Measurements from ENCODE around the gene PCNT.

The PCNT gene

GRCh38 chr21:46377789-46378188 lies 53.8 kb downstream of the PCNT start:
- Histone ChIP-seq H3K36me3 (ENCODE audit: control insufficient read depth, low read depth, low read length) (no peaks in the 10 kb centered on the region), H3K4me3 (ENCODE audit: low read length) (no peak overlapping the region), H3K27ac (ENCODE audit: low read length) (no peak overlapping the region), H3K9ac (ENCODE audit: low read length) (no peak overlapping the region), H3K9me3 (ENCODE audit: control insufficient read depth, low read depth, low read length) (no peaks in the 10 kb centered on the region), H3K27me3 (ENCODE audit: control insufficient read depth, insufficient read depth, low read length) (no peaks in the 10 kb centered on the region), H3K4me1 (ENCODE audit: control insufficient read depth, low read depth, low read length) (peaks cover 7% of the 10 kb centered on the region)

DNA sequence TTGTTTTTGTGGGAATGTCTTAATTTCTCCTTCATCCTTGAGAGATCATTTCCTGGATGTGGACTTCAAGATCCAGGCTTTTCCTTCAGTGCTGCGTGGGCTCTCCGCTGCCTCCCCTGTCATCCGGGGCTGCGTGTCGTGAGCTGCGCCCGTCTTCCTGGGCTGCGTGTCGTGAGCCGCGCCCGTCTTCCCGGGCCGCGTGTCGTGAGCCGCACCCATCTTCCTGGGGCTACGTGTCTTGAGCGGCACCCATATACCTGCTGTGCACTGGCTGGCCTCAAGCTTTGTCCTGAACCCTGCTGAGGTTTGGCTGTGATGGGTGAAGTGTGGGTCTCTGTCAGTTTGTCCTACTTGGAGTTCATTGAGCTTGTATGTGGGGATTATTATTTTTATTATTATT lies 55.1 kb downstream of the PCNT start:
- Histone ChIP-seq H3K9ac (ENCODE audit: low read length) (no peak overlapping the region), H3K4me1 (ENCODE audit: control insufficient read depth, low read depth, low read length) (peaks cover 7% of the 10 kb centered on the region), H3K27ac (ENCODE audit: low read length) (no peak overlapping the region), H3K27me3 (ENCODE audit: control insufficient read depth, insufficient read depth, low read length) (no peaks in the 10 kb centered on the region), H3K9me3 (ENCODE audit: control insufficient read depth, low read depth, low read length) (no peaks in the 10 kb centered on the region), H3K36me3 (ENCODE audit: control insufficient read depth, low read depth, low read length) (no peaks in the 10 kb centered on the region), H3K4me3 (ENCODE audit: low read length) (no peak overlapping the region)

GRCh38 chr21:46379691-46380090 lies 55.7 kb downstream of the PCNT start:
- Histone ChIP-seq H3K36me3 (ENCODE audit: control insufficient read depth, low read depth, low read length) (peaks cover 5% of the 10 kb centered on the region), H3K9ac (ENCODE audit: low read length) (no peak overlapping the region), H3K27ac (ENCODE audit: low read length) (no peak overlapping the region), H3K9me3 (ENCODE audit: control insufficient read depth, low read depth, low read length) (no peaks in the 10 kb centered on the region), H3K27me3 (ENCODE audit: control insufficient read depth, insufficient read depth, low read length) (no peaks in the 10 kb centered on the region), H3K4me1 (ENCODE audit: control insufficient read depth, low read depth, low read length) (peaks cover 7% of the 10 kb centered on the region), H3K4me3 (ENCODE audit: low read length) (no peak overlapping the region)

DNA sequence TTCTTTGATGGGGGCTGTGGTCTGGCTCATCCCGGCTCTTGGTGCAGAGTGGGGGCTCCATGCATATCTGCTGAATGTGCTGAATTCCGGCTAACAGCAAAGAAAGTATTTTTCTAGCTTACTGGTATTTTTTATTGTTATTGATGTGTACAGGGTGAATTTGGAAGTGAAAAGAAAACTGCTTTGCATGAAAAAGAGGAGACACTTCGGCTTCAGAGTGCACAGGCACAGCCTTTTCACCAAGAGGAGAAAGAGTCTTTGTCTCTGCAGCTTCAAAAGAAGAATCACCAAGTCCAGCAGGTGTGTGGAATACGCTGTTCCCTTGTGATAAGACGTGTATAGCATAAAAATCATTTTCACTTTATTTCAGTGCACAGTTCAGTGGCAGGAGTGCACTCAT lies 57.6 kb downstream of the PCNT start:
- H3K4me1 ChIP-seq (ENCODE audit: control insufficient read depth, low read depth, low read length), result peaks cover 7% of the 10 kb centered on the region
- no peak overlapping the region for H3K27ac ChIP-seq (ENCODE audit: low read length)
- no peaks in the 10 kb centered on the region for H3K9me3 ChIP-seq (ENCODE audit: control insufficient read depth, low read depth, low read length)
- no peak overlapping the region for H3K4me3 ChIP-seq (ENCODE audit: low read length)
- H3K9ac ChIP-seq (ENCODE audit: low read length), result no peak overlapping the region
- no peaks in the 10 kb centered on the region for H3K27me3 ChIP-seq (ENCODE audit: control insufficient read depth, insufficient read depth, low read length)
- peaks cover 17% of the 10 kb centered on the region for H3K36me3 ChIP-seq (ENCODE audit: control insufficient read depth, low read depth, low read length)

DNA sequence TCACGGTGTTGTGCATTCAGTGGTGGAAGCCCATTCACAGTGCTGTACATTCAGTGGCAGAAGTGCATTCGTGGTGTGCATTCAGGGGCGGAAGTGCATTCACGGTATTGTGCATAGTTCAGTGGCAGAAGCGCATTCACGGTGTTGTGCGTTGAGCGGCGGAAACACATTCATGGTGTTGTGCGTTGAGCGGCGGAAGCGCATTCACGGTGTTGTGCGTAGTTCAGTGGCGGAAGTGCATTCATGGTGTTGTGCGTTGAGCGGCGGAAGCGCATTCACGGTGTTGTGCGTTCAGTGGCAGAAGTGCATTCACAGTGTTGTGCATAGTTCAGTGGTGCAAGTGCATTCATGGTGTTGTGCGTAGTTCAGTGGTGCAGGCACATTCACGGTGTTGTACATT lies 60.6 kb downstream of the PCNT start:
- H3K4me1 ChIP-seq (ENCODE audit: control insufficient read depth, low read depth, low read length), result peaks cover 7% of the 10 kb centered on the region
- H3K27me3 ChIP-seq (ENCODE audit: control insufficient read depth, insufficient read depth, low read length), result no peaks in the 10 kb centered on the region
- peaks cover 20% of the 10 kb centered on the region for H3K36me3 ChIP-seq (ENCODE audit: control insufficient read depth, low read depth, low read length)
- no peak overlapping the region for H3K9ac ChIP-seq (ENCODE audit: low read length)
- H3K27ac ChIP-seq (ENCODE audit: low read length), result no peak overlapping the region
- H3K9me3 ChIP-seq (ENCODE audit: control insufficient read depth, low read depth, low read length), result no peaks in the 10 kb centered on the region
- H3K4me3 ChIP-seq (ENCODE audit: low read length), result no peak overlapping the region

- Histone ChIP-seq H3K4me3 (ENCODE audit: low read length) (no peak overlapping the region), H3K27me3 (ENCODE audit: control insufficient read depth, insufficient read depth, low read length) (no peaks in the 10 kb centered on the region), H3K36me3 (ENCODE audit: control insufficient read depth, low read depth, low read length) (peaks cover 20% of the 10 kb centered on the region), H3K9ac (ENCODE audit: low read length) (no peak overlapping the region), H3K9me3 (ENCODE audit: control insufficient read depth, low read depth, low read length) (no peaks in the 10 kb centered on the region), H3K27ac (ENCODE audit: low read length) (no peak overlapping the region), H3K4me1 (ENCODE audit: control insufficient read depth, low read depth, low read length) (peaks cover 7% of the 10 kb centered on the region)
These were observed 62.1 kb downstream of the PCNT start for GRCh38 chr21:46385846-46386733.

- Histone ChIP-seq H3K27ac (ENCODE audit: low read length) (no peak overlapping the region), H3K36me3 (ENCODE audit: control insufficient read depth, low read depth, low read length) (peaks cover 25% of the 10 kb centered on the region)
These were observed 62.8 kb downstream of the PCNT start for GRCh38 chr21:46386734-46387088.

DNA sequence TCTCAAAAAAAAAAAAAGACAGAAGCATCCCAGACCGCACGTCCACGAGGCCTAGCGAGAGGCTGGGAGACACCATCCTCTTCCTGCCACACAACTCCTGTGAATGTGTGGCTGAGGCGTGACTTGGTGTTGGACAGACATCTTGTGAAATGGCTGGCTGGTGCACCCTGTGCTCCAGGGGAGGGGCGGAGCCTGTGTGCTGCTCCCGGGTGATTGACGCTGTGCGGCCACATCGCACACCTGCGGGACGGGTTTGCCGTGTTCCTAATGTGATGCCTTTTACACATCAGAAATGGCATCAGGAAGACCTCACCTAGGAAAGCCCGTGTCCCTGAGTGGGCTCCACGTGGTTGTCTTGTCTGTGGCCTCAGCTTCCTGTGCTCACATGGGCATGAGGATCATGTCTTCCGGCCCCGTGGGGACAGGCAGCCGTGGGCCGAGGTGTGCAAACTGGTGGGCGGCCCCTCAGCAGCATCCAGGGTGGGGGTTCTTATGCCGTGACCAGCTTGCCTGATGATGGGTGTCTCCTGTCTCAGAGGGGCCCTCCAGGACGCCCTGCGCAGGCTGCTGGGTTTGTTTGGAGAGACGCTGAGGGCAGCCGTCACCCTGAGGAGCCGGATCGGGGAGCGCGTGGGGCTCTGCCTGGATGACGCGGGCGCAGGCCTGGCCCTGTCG lies 64.4 kb downstream of the PCNT start:
- no peaks in the 10 kb centered on the region for H3K27me3 ChIP-seq (ENCODE audit: control insufficient read depth, insufficient read depth, low read length)
- H3K27ac ChIP-seq (ENCODE audit: low read length), result no peak overlapping the region
- no peaks in the 10 kb centered on the region for H3K9me3 ChIP-seq (ENCODE audit: control insufficient read depth, low read depth, low read length)
- no peak overlapping the region for H3K9ac ChIP-seq (ENCODE audit: low read length)
- no peaks in the 10 kb centered on the region for H3K4me1 ChIP-seq (ENCODE audit: control insufficient read depth, low read depth, low read length)
- H3K36me3 ChIP-seq (ENCODE audit: control insufficient read depth, low read depth, low read length), result peaks cover 29% of the 10 kb centered on the region
- H3K4me3 ChIP-seq (ENCODE audit: low read length), result no peak overlapping the region

More at GRCh38 chr21:46386734-46387088, 62.8 kb downstream of the PCNT start:
- no peaks in the 10 kb centered on the region for H3K27me3 ChIP-seq (ENCODE audit: control insufficient read depth, insufficient read depth, low read length)
- peaks cover 1% of the 10 kb centered on the region for H3K4me1 ChIP-seq (ENCODE audit: control insufficient read depth, low read depth, low read length)
- H3K9ac ChIP-seq (ENCODE audit: low read length), result no peak overlapping the region
- H3K4me3 ChIP-seq (ENCODE audit: low read length), result no peak overlapping the region
- no peaks in the 10 kb centered on the region for H3K9me3 ChIP-seq (ENCODE audit: control insufficient read depth, low read depth, low read length)

DNA sequence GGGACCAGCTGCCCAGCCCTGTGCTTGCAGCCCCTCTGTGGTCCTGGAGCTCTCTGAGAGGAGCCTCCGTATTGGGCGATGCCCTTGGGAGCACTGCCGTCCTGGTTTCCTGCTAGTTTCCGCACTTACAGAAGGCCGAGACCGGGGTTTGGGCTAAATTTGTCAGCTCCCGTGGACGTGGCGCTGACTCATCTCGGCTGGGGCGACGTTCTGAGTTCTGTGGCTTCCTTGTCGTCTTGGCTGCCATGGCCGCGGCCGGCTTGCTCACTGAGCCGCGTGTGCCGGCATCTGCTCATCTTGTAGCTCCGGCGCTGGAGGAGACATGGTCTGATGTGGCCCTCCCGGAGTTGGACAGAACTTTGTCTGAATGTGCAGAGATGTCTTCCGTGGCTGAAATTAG lies 64.9 kb downstream of the PCNT start:
- Histone ChIP-seq H3K4me3 (ENCODE audit: low read length) (no peak overlapping the region), H3K36me3 (ENCODE audit: control insufficient read depth, low read depth, low read length) (peaks cover 30% of the 10 kb centered on the region), H3K9ac (ENCODE audit: low read length) (no peak overlapping the region), H3K9me3 (ENCODE audit: control insufficient read depth, low read depth, low read length) (no peaks in the 10 kb centered on the region), H3K4me1 (ENCODE audit: control insufficient read depth, low read depth, low read length) (no peaks in the 10 kb centered on the region), H3K27me3 (ENCODE audit: control insufficient read depth, insufficient read depth, low read length) (no peaks in the 10 kb centered on the region), H3K27ac (ENCODE audit: low read length) (no peak overlapping the region)

GRCh38 chr21:46390603-46391545 lies 66.9 kb downstream of the PCNT start:
- H3K9me3 ChIP-seq (ENCODE audit: control insufficient read depth, low read depth, low read length), result no peaks in the 10 kb centered on the region
- peaks cover 18% of the 10 kb centered on the region for H3K36me3 ChIP-seq (ENCODE audit: control insufficient read depth, low read depth, low read length)
- H3K4me1 ChIP-seq (ENCODE audit: control insufficient read depth, low read depth, low read length), result no peaks in the 10 kb centered on the region
- H3K4me3 ChIP-seq (ENCODE audit: low read length), result no peak overlapping the region
- no peak overlapping the region for H3K27ac ChIP-seq (ENCODE audit: low read length)
- no peaks in the 10 kb centered on the region for H3K27me3 ChIP-seq (ENCODE audit: control insufficient read depth, insufficient read depth, low read length)
- H3K9ac ChIP-seq (ENCODE audit: low read length), result no peak overlapping the region

GRCh38 chr21:46391773-46392172 lies 67.8 kb downstream of the PCNT start:
- Histone ChIP-seq H3K9me3 (ENCODE audit: control insufficient read depth, low read depth, low read length) (no peaks in the 10 kb centered on the region), H3K4me1 (ENCODE audit: control insufficient read depth, low read depth, low read length) (no peaks in the 10 kb centered on the region), H3K36me3 (ENCODE audit: control insufficient read depth, low read depth, low read length) (peaks cover 13% of the 10 kb centered on the region), H3K27me3 (ENCODE audit: control insufficient read depth, insufficient read depth, low read length) (no peaks in the 10 kb centered on the region), H3K27ac (ENCODE audit: low read length) (no peak overlapping the region), H3K9ac (ENCODE audit: low read length) (no peak overlapping the region), H3K4me3 (ENCODE audit: low read length) (no peak overlapping the region)

Data from iPS-18a (cell line).